ENCODE results near the gene PIANP.

PIANP gene

DNA sequence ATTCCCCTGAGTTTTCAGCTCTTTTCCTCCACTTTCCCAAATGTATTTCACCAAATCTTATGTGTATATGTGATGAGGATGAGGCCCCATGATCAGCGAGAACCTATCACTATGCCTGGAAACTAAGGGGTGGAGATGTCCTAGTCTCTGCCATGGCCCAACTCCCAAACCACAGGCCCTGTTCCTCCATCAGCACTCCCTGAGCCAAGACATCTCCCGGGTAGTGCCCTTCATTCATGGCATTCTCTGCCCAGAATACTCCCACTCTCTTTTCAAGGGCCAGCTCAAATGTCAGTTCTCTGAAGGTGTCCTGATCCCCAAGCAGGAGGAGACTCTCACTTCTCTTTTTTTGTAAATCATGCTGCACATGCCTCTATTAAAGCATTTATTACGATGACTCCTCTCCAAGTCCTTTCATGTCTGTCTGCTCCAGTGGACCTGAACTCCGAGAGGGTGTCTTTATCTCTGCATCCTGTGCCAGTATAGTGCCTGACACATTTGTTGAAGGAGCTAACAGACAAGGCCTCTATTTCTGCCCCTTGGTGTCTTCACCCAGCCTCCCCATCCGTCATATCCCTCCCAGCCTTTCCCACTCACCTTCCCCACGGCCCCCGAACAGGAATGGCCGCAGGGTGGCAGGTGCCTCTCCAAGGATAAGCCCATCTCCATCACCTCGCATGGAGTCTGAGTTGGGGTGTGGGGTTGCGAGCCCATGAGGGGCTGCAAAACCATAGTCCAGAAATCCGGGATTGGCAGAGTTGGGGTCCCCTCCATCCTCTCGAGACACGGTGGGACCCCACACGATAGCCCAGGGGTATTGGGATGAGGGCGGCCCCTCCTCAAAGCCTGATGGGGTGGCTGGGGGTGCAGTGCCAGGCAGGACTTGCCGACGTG, 3.7 kb downstream of the PIANP start:
- ATAC-seq (no peak), DNase-seq (no peak)
- peaks cover 32% of the 10 kb centered on the region for H3K27me3 Mint-ChIP-seq
- no peaks in the 10 kb centered on the region for H3K9me3 Mint-ChIP-seq
- H3K36me3 Mint-ChIP-seq (ENCODE audit: low read depth), result no peaks in the 10 kb centered on the region
- peaks cover 30% of the 10 kb centered on the region for H3K4me1 Mint-ChIP-seq
- no peak overlapping the region for H3K4me3 Mint-ChIP-seq
- H3K27ac Mint-ChIP-seq, result peak overlapping the region; percentile 30

DNA sequence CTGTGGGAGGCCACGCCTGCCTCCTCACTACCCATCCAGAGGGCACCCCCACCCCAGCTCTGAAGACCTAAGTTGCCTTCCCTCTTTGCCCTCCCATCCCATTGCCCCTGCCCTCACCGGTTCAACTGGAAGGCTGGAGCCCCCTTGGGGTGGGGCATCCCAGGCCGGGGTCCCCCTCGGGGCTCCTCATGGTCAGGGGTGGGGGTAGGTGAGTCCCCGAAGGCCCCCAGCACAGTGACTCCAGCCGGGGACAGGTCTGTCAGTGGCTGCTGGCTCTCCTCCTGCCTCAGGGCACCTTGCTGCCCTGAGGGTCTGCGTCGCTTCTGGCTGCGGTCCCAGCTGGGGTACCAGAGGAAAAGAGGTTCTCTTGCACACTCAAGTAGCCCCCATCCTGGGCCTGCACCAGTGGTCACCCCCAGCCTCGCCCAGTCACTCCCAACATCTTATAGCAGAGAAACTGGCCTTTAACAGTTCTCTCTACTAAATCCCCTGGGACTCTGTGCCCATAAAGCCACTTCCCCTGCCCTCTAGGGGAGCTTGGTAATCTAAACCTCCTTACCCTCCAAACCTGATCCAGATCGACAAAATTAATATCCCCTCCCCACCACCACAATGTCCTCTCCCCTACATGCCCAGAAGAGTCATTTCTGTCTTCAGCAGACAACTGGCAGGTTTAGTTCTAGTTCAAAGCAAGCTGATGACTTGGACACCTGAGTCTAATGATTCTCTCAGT, 5.1 kb downstream of the PIANP start:
- H3K4me1 Mint-ChIP-seq, result peaks cover 33% of the 10 kb centered on the region
- H3K4me3 Mint-ChIP-seq, result no peak overlapping the region
- no peak for ATAC-seq
- no peak overlapping the region for H3K27ac Mint-ChIP-seq
- H3K9me3 Mint-ChIP-seq, result no peaks in the 10 kb centered on the region
- no peak for DNase-seq
- no peaks in the 10 kb centered on the region for H3K36me3 Mint-ChIP-seq (ENCODE audit: low read depth)
- peaks cover 19% of the 10 kb centered on the region for H3K27me3 Mint-ChIP-seq

DNA sequence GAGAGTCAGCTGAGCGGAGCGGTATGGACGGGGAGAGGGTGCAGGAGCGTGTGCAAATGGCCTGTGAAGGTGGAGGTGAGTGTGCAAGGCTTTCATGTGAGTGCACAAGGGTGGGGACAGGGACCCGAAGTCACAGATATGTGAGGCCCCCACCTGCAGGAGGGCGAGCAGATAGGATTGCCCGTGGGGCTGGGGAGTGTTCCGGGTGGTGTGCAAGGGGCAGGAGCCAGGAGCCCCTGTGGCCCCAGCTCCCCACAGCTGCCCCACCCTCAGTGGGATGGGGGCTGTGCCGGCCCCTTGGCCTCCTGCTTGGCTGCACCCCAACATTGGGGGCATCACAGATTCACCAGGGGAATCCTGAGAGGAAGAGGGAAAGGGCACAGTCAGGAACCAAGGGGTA, 5.9 kb downstream of the PIANP start:
- H3K4me1 Mint-ChIP-seq, result peaks cover 39% of the 10 kb centered on the region

DNA sequence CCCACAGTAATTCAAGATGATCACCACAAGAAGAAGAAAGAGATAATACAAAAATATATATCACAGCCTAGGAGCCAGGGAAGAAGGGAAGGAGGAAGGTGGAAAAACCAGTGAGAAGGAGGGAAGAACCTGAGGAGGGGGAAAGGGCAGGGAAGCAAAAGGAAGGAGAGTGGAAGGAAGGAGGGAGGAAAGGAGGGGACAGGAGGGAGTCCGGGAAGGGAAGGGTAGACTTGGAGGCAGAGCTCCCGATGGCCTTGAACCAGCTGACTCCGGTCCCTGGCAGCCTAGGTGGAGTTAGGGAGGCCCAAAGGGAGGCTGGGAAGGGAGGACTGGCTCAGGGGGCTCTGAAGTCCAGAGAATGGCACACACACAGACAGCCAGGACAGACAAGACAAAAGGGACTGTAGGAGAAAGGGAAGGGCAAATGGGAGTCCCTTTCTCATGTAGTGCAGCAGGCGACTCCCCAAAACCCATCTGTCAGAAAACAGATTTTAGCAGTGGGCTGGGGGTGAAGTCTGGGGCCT, 6.7 kb downstream of the PIANP start:
- Mint-ChIP-seq H3K9me3 (no peaks in the 10 kb centered on the region), H3K27ac (no peak overlapping the region), H3K4me1 (peaks cover 37% of the 10 kb centered on the region), H3K36me3 (ENCODE audit: low read depth) (no peaks in the 10 kb centered on the region), H3K27me3 (peaks cover 11% of the 10 kb centered on the region), H3K4me3 (no peak overlapping the region)
- DNase-seq (no peak), ATAC-seq (no peak)

More for the DNA sequence above, 5.9 kb downstream of the PIANP start:
- H3K27me3 Mint-ChIP-seq, result peaks cover 18% of the 10 kb centered on the region
- no peaks in the 10 kb centered on the region for H3K9me3 Mint-ChIP-seq
- no peak overlapping the region for H3K4me3 Mint-ChIP-seq
- H3K27ac Mint-ChIP-seq, result no peak overlapping the region
- DNase-seq, result no peak
- no peak for ATAC-seq
- H3K36me3 Mint-ChIP-seq (ENCODE audit: low read depth), result no peaks in the 10 kb centered on the region

DNA sequence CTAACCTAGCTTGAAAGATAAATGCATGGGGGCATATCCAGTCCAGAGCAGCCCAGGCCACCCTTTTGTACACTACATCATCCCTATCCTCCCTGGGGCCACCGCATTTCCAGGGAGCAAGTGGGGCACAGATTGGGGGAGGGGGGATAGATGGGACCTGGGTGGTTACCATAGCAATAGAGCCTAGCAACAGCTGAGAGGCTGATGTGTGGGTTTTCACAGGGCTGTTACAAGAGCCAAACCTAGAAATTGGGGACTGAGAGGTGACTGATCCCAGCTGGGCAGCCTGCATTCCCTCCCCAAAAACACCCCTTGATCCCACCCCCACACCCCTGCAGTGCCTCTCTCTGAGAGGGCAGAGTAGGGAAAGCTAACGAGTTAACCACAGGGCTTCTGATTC, 7.7 kb downstream of the PIANP start:
- Mint-ChIP-seq H3K4me1 (peaks cover 36% of the 10 kb centered on the region), H3K9me3 (no peaks in the 10 kb centered on the region), H3K27ac (no peak overlapping the region), H3K27me3 (peaks cover under 1% of the 10 kb centered on the region), H3K4me3 (no peak overlapping the region), H3K36me3 (ENCODE audit: low read depth) (no peaks in the 10 kb centered on the region)
- DNase-seq, result no peak
- no peak for ATAC-seq

DNA sequence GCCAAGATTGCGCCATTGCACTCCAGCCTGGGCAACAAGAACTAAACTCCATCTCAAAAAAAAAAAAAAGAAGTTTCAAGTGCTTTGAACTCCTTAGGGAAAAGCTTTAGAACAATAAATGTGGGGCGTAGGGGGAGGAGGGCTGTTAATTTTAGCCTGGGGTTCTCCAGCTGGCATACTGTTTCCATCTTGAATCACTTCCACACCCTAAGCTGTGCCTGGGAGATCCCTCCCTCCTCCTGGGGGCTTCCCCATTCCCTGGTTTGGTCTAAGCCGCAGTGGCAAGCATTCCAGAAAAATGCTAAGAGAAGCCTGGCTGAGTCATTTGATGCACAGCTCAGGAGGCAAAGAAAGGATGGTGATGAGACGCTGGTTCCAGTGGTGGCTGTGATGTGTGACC, 9.1 kb downstream of the PIANP start:
- Mint-ChIP-seq H3K4me3 (no peak overlapping the region), H3K27me3 (no peaks in the 10 kb centered on the region), H3K36me3 (ENCODE audit: low read depth) (peaks cover 9% of the 10 kb centered on the region), H3K4me1 (peaks cover 45% of the 10 kb centered on the region), H3K9me3 (no peaks in the 10 kb centered on the region), H3K27ac (no peak overlapping the region)
- DNase-seq (no peak), ATAC-seq (no peak)

DNA sequence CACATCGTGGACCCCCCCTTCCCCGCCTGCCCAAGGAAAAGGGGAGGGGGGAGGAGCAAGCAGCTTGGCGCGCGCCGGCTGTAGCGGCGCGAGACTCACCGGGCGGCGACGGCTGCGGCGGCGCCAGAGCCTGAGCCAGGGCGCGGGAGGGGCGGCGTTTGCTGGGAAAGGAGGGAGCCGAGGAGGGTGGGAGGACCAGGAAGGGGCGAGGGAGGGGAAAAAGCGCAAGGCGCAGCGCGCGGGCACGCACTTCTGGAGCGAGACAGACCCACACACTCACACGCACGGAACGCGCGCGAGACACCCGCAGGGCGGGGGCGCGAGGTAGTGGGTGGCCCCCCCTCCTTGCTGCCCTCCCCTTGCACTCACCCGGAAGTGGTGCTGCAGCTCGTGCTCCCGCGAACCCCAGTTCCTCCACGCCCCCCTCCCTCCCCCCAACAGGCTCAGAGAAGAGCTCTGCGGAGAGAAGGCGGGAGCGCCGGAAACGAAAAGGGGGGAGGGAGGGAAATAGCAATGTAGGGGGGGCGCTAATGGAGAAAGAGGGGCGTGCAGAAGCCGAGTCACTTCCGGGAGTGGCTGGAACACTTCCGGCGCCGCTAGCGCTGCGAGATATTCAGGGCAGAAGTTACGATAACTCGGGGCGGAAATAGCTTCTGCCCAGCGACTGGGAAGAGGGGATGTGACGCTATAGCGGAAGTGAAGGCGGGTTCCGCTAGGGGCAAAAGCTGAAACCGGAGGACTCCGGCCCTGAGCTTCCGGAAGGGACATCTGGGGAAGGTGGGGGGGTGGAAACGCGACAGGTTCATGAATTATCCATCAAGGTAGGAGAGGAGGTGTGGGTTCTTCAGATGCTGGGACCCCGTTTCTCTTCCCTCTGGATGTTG, 11.4 kb downstream of the PIANP start, which contains the start of gene ZNF384:
TSS of gene ZNF384 (minus strand) at position 377 of the 884 bp plus-strand sequence. CDS start 9,855 bp downstream, outside the sequence.
- ATAC-seq (peak; percentile 90), DNase-seq (peak; percentile 93)
- Mint-ChIP-seq H3K4me1 (peaks cover 63% of the 10 kb centered on the region), H3K9me3 (no peaks in the 10 kb centered on the region), H3K36me3 (ENCODE audit: low read depth) (peaks cover 20% of the 10 kb centered on the region), H3K27ac (peak within 1 kb of the TSS; percentile 87), H3K27me3 (no peaks in the 10 kb centered on the region), H3K4me3 (peak within 1 kb of the TSS; percentile 90)

DNA sequence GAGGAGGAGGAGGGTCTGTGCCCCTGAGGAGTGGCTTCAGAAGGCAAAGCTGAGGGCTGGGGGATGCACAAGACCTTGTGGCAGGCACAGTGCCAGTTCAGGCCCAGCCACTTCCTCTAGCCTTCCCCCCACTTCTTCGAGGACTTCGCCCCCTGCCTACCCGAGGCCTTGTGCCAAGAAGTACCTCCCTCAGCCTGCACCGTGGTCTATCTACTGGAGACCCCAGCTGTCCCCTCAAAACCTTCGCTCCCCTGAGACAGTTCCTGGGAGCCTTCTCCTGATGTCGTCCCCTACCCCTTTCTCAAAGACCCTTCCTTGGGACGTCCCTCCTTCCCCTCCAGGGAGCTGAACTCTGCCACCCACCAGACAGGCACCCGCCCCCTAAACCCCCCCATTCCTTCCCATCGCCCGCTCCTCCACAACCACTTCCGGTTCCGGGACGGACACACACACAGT, 12.0 kb downstream of the PIANP start:
- no peak for ATAC-seq
- H3K4me1 Mint-ChIP-seq, result peaks cover 66% of the 10 kb centered on the region

DNA sequence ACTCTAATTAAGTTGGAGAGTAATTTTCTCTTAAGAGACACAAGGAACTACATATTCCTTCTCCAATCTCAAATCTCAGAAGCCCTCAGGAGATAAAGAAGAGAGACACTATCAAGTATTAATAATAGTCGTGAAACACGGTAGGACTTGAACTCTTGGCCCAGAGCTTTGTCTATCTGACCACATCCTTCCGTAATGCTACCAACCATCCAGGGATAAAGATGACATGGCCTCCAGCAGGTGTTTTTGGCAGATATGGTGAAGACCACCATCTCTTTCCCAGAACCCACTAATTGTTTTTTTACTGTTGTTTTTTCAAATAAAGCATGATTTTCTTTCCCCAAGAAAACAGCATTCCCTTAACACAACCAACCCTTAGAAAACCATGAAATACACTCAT, 14.8 kb downstream of the PIANP start:
- H3K27me3 Mint-ChIP-seq, result no peaks in the 10 kb centered on the region
- ATAC-seq, result no peak
- H3K9me3 Mint-ChIP-seq, result no peaks in the 10 kb centered on the region
- peaks cover 57% of the 10 kb centered on the region for H3K4me1 Mint-ChIP-seq
- H3K27ac Mint-ChIP-seq, result peak overlapping the region; percentile 10
- no peak for DNase-seq
- peaks cover 31% of the 10 kb centered on the region for H3K36me3 Mint-ChIP-seq (ENCODE audit: low read depth)
- no peak overlapping the region for H3K4me3 Mint-ChIP-seq

More for the DNA sequence above, 12.0 kb downstream of the PIANP start:
- Mint-ChIP-seq H3K27me3 (no peaks in the 10 kb centered on the region), H3K9me3 (no peaks in the 10 kb centered on the region), H3K4me3 (peak overlapping the region; percentile 90), H3K36me3 (ENCODE audit: low read depth) (peaks cover 23% of the 10 kb centered on the region), H3K27ac (peak overlapping the region; percentile 87)
- DNase-seq, result no peak

DNA sequence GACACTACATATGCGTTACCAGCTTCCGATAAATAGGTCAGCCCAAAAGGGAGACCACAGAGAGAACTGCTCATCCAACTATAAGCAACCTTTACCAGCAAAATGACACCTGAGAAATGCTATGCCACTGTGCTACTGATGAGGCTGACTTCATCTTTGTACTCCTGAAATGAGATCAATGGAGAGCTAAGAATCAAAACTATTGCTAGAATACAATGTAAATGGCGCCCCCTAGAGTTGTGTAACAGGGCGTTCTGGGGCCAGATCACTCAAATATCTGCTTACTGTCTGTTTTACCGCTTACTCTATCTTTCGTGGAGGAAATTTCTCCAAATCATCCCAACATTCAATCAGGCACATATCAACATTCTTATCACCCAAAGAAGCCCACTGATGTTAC, 16.0 kb downstream of the PIANP start:
- no peaks in the 10 kb centered on the region for H3K27me3 Mint-ChIP-seq
- H3K9me3 Mint-ChIP-seq, result no peaks in the 10 kb centered on the region
- H3K27ac Mint-ChIP-seq, result no peak overlapping the region
- ATAC-seq, result no peak
- H3K4me3 Mint-ChIP-seq, result no peak overlapping the region
- H3K36me3 Mint-ChIP-seq (ENCODE audit: low read depth), result peaks cover 37% of the 10 kb centered on the region
- peaks cover 49% of the 10 kb centered on the region for H3K4me1 Mint-ChIP-seq
- DNase-seq, result peak; percentile 54

DNA sequence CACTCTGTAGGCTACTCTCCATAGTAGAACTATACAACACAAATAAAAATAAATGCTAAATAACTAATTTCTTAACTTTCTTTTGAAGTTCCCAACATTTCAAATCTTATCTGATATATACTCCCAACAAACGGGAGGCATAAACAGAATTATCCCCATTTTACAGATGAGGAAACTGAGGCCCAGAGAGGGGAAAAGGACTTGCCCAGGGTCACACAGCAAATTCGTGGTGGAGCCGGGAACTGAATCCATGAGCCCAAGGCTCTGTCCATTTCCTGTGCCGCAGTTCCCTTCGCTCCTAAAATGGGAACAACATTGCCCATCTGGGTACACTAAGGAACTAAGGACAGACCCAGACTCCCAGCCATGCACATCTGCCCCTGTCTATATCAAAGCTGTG, 23.7 kb downstream of the PIANP start:
- Mint-ChIP-seq H3K4me1 (no peaks in the 10 kb centered on the region), H3K9me3 (no peaks in the 10 kb centered on the region), H3K4me3 (no peak overlapping the region)

DNA sequence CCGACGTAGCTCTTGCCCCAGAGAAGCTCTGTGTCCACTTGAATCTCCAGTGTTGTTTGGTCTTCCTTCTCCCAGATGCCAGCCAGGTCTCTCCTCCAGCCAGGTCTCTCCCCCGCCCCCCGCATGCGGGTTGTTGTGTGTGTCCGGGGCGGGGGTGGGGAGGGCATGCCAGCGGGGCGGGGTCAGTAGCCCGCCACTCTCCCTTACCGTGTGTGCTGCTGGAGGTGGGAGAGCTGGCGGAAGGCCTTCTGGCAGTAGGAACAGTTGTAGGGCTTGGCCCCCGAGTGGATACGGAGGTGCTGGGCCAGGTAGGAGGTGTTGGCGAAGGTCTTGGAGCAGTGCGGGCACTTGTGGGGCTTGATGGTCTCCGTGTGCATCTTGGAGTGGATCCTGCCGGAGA, 28.5 kb downstream of the PIANP start:
- ATAC-seq (no peak), DNase-seq (no peak)
- H3K36me3 Mint-ChIP-seq (ENCODE audit: low read depth), result peaks cover 79% of the 10 kb centered on the region
- no peak overlapping the region for H3K27ac Mint-ChIP-seq
- no peaks in the 10 kb centered on the region for H3K9me3 Mint-ChIP-seq
- H3K4me1 Mint-ChIP-seq, result no peaks in the 10 kb centered on the region
- no peaks in the 10 kb centered on the region for H3K27me3 Mint-ChIP-seq
- H3K4me3 Mint-ChIP-seq, result no peak overlapping the region

More for the DNA sequence above, 23.7 kb downstream of the PIANP start:
- no peaks in the 10 kb centered on the region for H3K27me3 Mint-ChIP-seq
- DNase-seq, result no peak
- H3K27ac Mint-ChIP-seq, result no peak overlapping the region
- no peak for ATAC-seq
- peaks cover 73% of the 10 kb centered on the region for H3K36me3 Mint-ChIP-seq (ENCODE audit: low read depth)

DNA sequence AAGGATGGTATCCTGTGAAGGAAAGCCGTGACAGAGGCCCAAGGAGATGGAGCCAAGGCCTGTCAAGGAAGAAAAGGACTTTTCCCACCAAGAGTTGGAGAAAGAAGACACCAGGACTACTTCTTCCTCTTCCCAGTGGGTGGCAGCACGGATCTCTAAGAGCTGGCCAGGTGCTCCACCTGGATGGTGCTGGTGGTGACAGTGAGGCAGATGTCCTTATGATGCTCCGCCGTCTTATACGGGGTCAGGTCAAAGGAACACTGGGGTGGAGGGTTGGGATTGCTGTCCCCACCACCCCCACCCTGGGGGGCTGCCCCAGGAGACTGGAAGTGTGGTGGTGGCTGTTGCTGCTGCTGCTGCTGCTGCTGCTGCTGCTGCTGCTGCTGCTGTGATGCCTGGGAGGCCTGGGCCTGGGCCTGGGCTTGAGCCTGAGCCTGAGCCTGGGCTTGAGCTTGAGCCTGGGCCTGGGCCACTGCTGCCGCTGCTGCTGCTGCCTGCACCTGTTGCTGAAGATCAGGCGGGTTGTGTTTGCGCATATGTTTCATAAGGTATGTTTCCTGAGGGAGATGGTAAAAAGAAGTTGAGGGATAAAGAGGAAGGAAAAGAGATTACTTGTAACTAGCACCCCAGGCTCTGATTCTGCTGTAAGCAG, 32.9 kb downstream of the PIANP start:
- Mint-ChIP-seq H3K4me3 (no peak overlapping the region), H3K27ac (no peak overlapping the region), H3K4me1 (peaks cover 15% of the 10 kb centered on the region), H3K27me3 (no peaks in the 10 kb centered on the region), H3K36me3 (ENCODE audit: low read depth) (peaks cover 53% of the 10 kb centered on the region), H3K9me3 (peaks cover 4% of the 10 kb centered on the region)
- ATAC-seq, result no peak
- no peak for DNase-seq
